BE2C (cell line): ENCODE results near the gene GUK1.

Experiments
- DNase-seq: peaks from one replicate; pipeline ENCODE4 v3.0.0-alpha.2; 2020
- H3K27me3 ChIP-seq: fragments of 250-450 bp; sonication (Bioruptor Pico); 2 replicates; pipeline ENCODE4 v1.5.1; 2020; ENCODE audit warnings: mild to moderate bottlenecking
- H3K36me3 ChIP-seq: fragments of 250-450 bp; sonication (Bioruptor Pico); 2 replicates; pipeline ENCODE4 v1.5.1; 2020; ENCODE audit warnings: mild to moderate bottlenecking
- H3K4me1 ChIP-seq: fragments of 250-450 bp; sonication (Bioruptor Pico); 2 replicates; pipeline ENCODE4 v1.5.1; 2020
- H3K4me3 ChIP-seq: 2 replicates; pipeline ENCODE4 v1.5.1; 2011; ENCODE audit warnings: low read depth, low read length
- H3K9me3 ChIP-seq: fragments of 250-450 bp; sonication (Bioruptor Pico); 2 replicates; pipeline ENCODE4 v1.5.1; 2020
- CTCF ChIP-seq: IDR thresholded peaks from 2 replicates; pipeline ENCODE4 v1.5.1; 2012; ENCODE audit warnings: mild to moderate bottlenecking, low read depth, low read length

Gene GUK1

GRCh38 chr1:228098323-228098931, 41.7 kb upstream of the GUK1 start:
- no peak for DNase-seq
- H3K36me3 ChIP-seq: peaks cover 55% of the 10 kb centered on the region
- no peak overlapping the region for H3K4me3 ChIP-seq
- no peaks in the 10 kb centered on the region for H3K27me3 ChIP-seq
- no peaks in the 10 kb centered on the region for H3K4me1 ChIP-seq
- no peak for TF ChIP-seq CTCF
- H3K9me3 ChIP-seq: peaks cover 9% of the 10 kb centered on the region

GRCh38 chr1:228099331-228099732, 40.7 kb upstream of the GUK1 start:
- Histone ChIP-seq H3K36me3 (peaks cover 51% of the 10 kb centered on the region), H3K4me3 (no peak overlapping the region), H3K4me1 (no peaks in the 10 kb centered on the region), H3K9me3 (peaks cover 6% of the 10 kb centered on the region), H3K27me3 (no peaks in the 10 kb centered on the region)
- DNase-seq: no peak
- no peak for TF ChIP-seq CTCF

GRCh38 chr1:228100822-228101613, 39.1 kb upstream of the GUK1 start:
- Histone ChIP-seq H3K9me3 (no peaks in the 10 kb centered on the region), H3K27me3 (no peaks in the 10 kb centered on the region), H3K4me3 (peak overlapping the region; percentile 68), H3K4me1 (no peaks in the 10 kb centered on the region), H3K36me3 (peaks cover 40% of the 10 kb centered on the region)
- no peak for TF ChIP-seq CTCF
- DNase-seq: no peak

GRCh38 chr1:228101614-228101993, 38.5 kb upstream of the GUK1 start:
- no peaks in the 10 kb centered on the region for H3K27me3 ChIP-seq
- no peak for DNase-seq
- peaks cover 42% of the 10 kb centered on the region for H3K36me3 ChIP-seq
- no peaks in the 10 kb centered on the region for H3K9me3 ChIP-seq
- TF ChIP-seq CTCF: no peak
- H3K4me3 ChIP-seq: peak overlapping the region; percentile 68
- no peaks in the 10 kb centered on the region for H3K4me1 ChIP-seq

GRCh38 chr1:228101994-228102790, 37.9 kb upstream of the GUK1 start:
- Histone ChIP-seq H3K27me3 (no peaks in the 10 kb centered on the region), H3K9me3 (no peaks in the 10 kb centered on the region), H3K36me3 (peaks cover 38% of the 10 kb centered on the region), H3K4me1 (no peaks in the 10 kb centered on the region), H3K4me3 (peak overlapping the region; percentile 68)
- peak; percentile 71 for DNase-seq
- TF ChIP-seq CTCF: peak; percentile 31; the same call in 1 of the 2 replicates
